Stimulated activated CD4-positive, alpha-beta T cell treated with anti-CD3 and anti-CD28 coated beads, Interleukin-2, amount 100 ng/mL, for 24 hours (primary cell): ENCODE data around the gene GATAD2A.

Experiments used
- DNase-seq, 2 donors: peaks; one replicate each; pipeline ENCODE4 v3.0.0-alpha.2; 2020

GATAD2A gene

GRCh38 chr19:19422156-19422555 is 16.7 kb downstream of the GATAD2A start:
- DNase-seq, result no peak

GRCh38 chr19:19423322-19423721 is 17.8 kb downstream of the GATAD2A start:
- no peak for DNase-seq

- no peak for DNase-seq
Observed at GRCh38 chr19:19425170-19425875, 19.8 kb downstream of the GATAD2A start.

GRCh38 chr19:19426216-19426615 is 20.7 kb downstream of the GATAD2A start:
- DNase-seq, result no peak

- no peak for DNase-seq
Observed at GRCh38 chr19:19426799-19427198, 21.3 kb downstream of the GATAD2A start.

- no peak for DNase-seq
Observed at GRCh38 chr19:19427302-19427701, 21.8 kb downstream of the GATAD2A start.

- no peak for DNase-seq
Observed at GRCh38 chr19:19427944-19428343, 22.5 kb downstream of the GATAD2A start.

GRCh38 chr19:19428746-19429145 is 23.3 kb downstream of the GATAD2A start:
- no peak for DNase-seq

- DNase-seq, result no peak
Observed at GRCh38 chr19:19429361-19429760, 23.9 kb downstream of the GATAD2A start.

GRCh38 chr19:19432732-19433131 is 27.3 kb downstream of the GATAD2A start:
- no peak for DNase-seq

- no peak for DNase-seq
Observed at GRCh38 chr19:19433666-19434213, 28.3 kb downstream of the GATAD2A start.

GRCh38 chr19:19434483-19435045 is 29.1 kb downstream of the GATAD2A start:
- no peak for DNase-seq

- DNase-seq, result no peak
Observed at GRCh38 chr19:19436137-19436691, 30.7 kb downstream of the GATAD2A start.

- no peak for DNase-seq
Observed at GRCh38 chr19:19438366-19439175, 33.1 kb downstream of the GATAD2A start.

- DNase-seq, result no peak
Observed at GRCh38 chr19:19439176-19439482, 33.7 kb downstream of the GATAD2A start.

- DNase-seq, result no peak
Observed at GRCh38 chr19:19443283-19443682, 37.8 kb downstream of the GATAD2A start.

- no peak for DNase-seq
Observed at GRCh38 chr19:19443902-19444680, 38.6 kb downstream of the GATAD2A start.

GRCh38 chr19:19444681-19445155 is 39.2 kb downstream of the GATAD2A start:
- no peak for DNase-seq

- no peak for DNase-seq
Observed at GRCh38 chr19:19445288-19445687, 39.8 kb downstream of the GATAD2A start.

GRCh38 chr19:19445911-19446361 is 40.5 kb downstream of the GATAD2A start:
- no peak for DNase-seq

GRCh38 chr19:19446655-19447437 is 41.4 kb downstream of the GATAD2A start:
- no peak for DNase-seq
